ENCODE results near the gene ZNF407. TPM values are rescaled to one million over a fixed set of nuclear protein-coding genes. Genes with fewer than 3 reads are reported as not detected.

Gene ZNF407
- total RNA-seq, 1 experiment from 2014 or later = 4.4 TPM

GRCh38 chr18:75052475-75052874 lies 454.8 kb downstream of the ZNF407 start:
- Histone ChIP-seq H3K4me3 (no peak overlapping the region), H3K27me3 (no peaks in the 10 kb centered on the region), H3K36me3 (no peaks in the 10 kb centered on the region), H3K9me3 (no peaks in the 10 kb centered on the region)
- no peak for DNase-seq

- DNase-seq = no peak
- Histone ChIP-seq H3K27me3 (no peaks in the 10 kb centered on the region), H3K36me3 (no peaks in the 10 kb centered on the region), H3K9me3 (no peaks in the 10 kb centered on the region), H3K4me3 (no peak overlapping the region)
Observed at GRCh38 chr18:75053028-75053629, 455.5 kb downstream of the ZNF407 start.

GRCh38 chr18:75054046-75054445 lies 456.4 kb downstream of the ZNF407 start:
- H3K4me3 ChIP-seq = no peak overlapping the region
- H3K36me3 ChIP-seq = no peaks in the 10 kb centered on the region
- DNase-seq = no peak
- H3K27me3 ChIP-seq = no peaks in the 10 kb centered on the region
- H3K9me3 ChIP-seq = no peaks in the 10 kb centered on the region

- H3K27me3 ChIP-seq = no peaks in the 10 kb centered on the region
- no peak for DNase-seq
- H3K36me3 ChIP-seq = no peaks in the 10 kb centered on the region
- H3K4me3 ChIP-seq = no peak overlapping the region
- no peaks in the 10 kb centered on the region for H3K9me3 ChIP-seq
Observed at GRCh38 chr18:75054611-75055010, 456.9 kb downstream of the ZNF407 start.

GRCh38 chr18:75057169-75057960 lies 459.7 kb downstream of the ZNF407 start:
- no peak for DNase-seq
- H3K27me3 ChIP-seq = no peaks in the 10 kb centered on the region
- H3K36me3 ChIP-seq = no peaks in the 10 kb centered on the region
- H3K9me3 ChIP-seq = no peaks in the 10 kb centered on the region
- no peak overlapping the region for H3K4me3 ChIP-seq

- H3K9me3 ChIP-seq = no peaks in the 10 kb centered on the region
- H3K36me3 ChIP-seq = no peaks in the 10 kb centered on the region
- no peak for DNase-seq
- no peak overlapping the region for H3K4me3 ChIP-seq
- H3K27me3 ChIP-seq = no peaks in the 10 kb centered on the region
Observed at GRCh38 chr18:75060185-75060584, 462.5 kb downstream of the ZNF407 start.

GRCh38 chr18:75062297-75062886 lies 464.7 kb downstream of the ZNF407 start:
- Histone ChIP-seq H3K4me3 (no peak overlapping the region), H3K27me3 (no peaks in the 10 kb centered on the region), H3K36me3 (no peaks in the 10 kb centered on the region), H3K9me3 (no peaks in the 10 kb centered on the region)
- DNase-seq = no peak

- no peaks in the 10 kb centered on the region for H3K36me3 ChIP-seq
- no peaks in the 10 kb centered on the region for H3K27me3 ChIP-seq
- H3K4me3 ChIP-seq = no peak overlapping the region
- DNase-seq = no peak
- no peaks in the 10 kb centered on the region for H3K9me3 ChIP-seq
Observed at GRCh38 chr18:75063196-75063595, 465.5 kb downstream of the ZNF407 start.

- H3K27me3 ChIP-seq = no peaks in the 10 kb centered on the region
- no peaks in the 10 kb centered on the region for H3K36me3 ChIP-seq
- no peaks in the 10 kb centered on the region for H3K9me3 ChIP-seq
- DNase-seq = no peak
- no peak overlapping the region for H3K4me3 ChIP-seq
Observed at GRCh38 chr18:75063615-75064512, 466.2 kb downstream of the ZNF407 start.

- H3K27me3 ChIP-seq = no peaks in the 10 kb centered on the region
- H3K36me3 ChIP-seq = no peaks in the 10 kb centered on the region
- no peak for DNase-seq
- no peaks in the 10 kb centered on the region for H3K9me3 ChIP-seq
- no peak overlapping the region for H3K4me3 ChIP-seq
Observed at GRCh38 chr18:75064513-75064905, 466.8 kb downstream of the ZNF407 start.

GRCh38 chr18:75065251-75066000 lies 467.8 kb downstream of the ZNF407 start:
- no peak for DNase-seq
- Histone ChIP-seq H3K4me3 (no peak overlapping the region), H3K9me3 (no peaks in the 10 kb centered on the region)

GRCh38 chr18:75066021-75066880 lies 468.6 kb downstream of the ZNF407 start:
- no peak for DNase-seq
- no peaks in the 10 kb centered on the region for H3K36me3 ChIP-seq
- no peaks in the 10 kb centered on the region for H3K27me3 ChIP-seq
- H3K9me3 ChIP-seq = no peaks in the 10 kb centered on the region
- no peak overlapping the region for H3K4me3 ChIP-seq

More at GRCh38 chr18:75065251-75066000, 467.8 kb downstream of the ZNF407 start:
- H3K27me3 ChIP-seq = no peaks in the 10 kb centered on the region
- H3K36me3 ChIP-seq = no peaks in the 10 kb centered on the region

GRCh38 chr18:75066936-75067335 lies 469.3 kb downstream of the ZNF407 start:
- no peaks in the 10 kb centered on the region for H3K27me3 ChIP-seq
- DNase-seq = no peak
- H3K9me3 ChIP-seq = no peaks in the 10 kb centered on the region
- no peaks in the 10 kb centered on the region for H3K36me3 ChIP-seq
- no peak overlapping the region for H3K4me3 ChIP-seq

GRCh38 chr18:75067996-75068645 lies 470.5 kb downstream of the ZNF407 start:
- H3K36me3 ChIP-seq = no peaks in the 10 kb centered on the region
- no peak for DNase-seq
- no peaks in the 10 kb centered on the region for H3K27me3 ChIP-seq
- no peaks in the 10 kb centered on the region for H3K9me3 ChIP-seq
- H3K4me3 ChIP-seq = no peak overlapping the region
